K562 (cell line): ENCODE results near the gene NCOA3. TPM values are rescaled to one million over a fixed set of nuclear protein-coding genes. Genes with fewer than 3 reads are reported as not detected.

Source experiments
- ATF3 ChIP-seq, 2 experiments: fragments of 450-650 bp in 1 of 2; sonication (generic) in 1 of 2; formaldehyde crosslinking in 1 of 2; IDR thresholded peaks in 1 of 2; conservative IDR thresholded peaks in 1 of 2; 2 replicates each; pipeline versions ENCODE4 v1.6.1 to v1.8.1; 2016 to 2023; ENCODE audit warnings: mild to moderate bottlenecking in 2 of 2, moderate library complexity in 2 of 2, inconsistent platforms in 1 of 2, missing genetic modification reagents in 1 of 2
- ATF7 ChIP-seq: fragments of 450-650 bp; IDR thresholded peaks from 2 replicates; pipeline ENCODE4 v1.7.1; 2014; ENCODE audit warnings: mild to moderate bottlenecking, moderate library complexity
- CBFB ChIP-seq: sonication (generic); formaldehyde crosslinking; IDR thresholded peaks from 2 replicates; pipeline ENCODE4 v1.4.0; 2020; ENCODE audit warnings: mild to moderate bottlenecking, missing genetic modification reagents
- CBX5 ChIP-seq: IDR thresholded peaks from 2 replicates; pipeline ENCODE4 v1.6.1; 2014; ENCODE audit warnings: low read depth, borderline replicate concordance
- CEBPG ChIP-seq, 3 experiments: fragments of 200-800 bp in 1 of 3; sonication (Bioruptor generic) in 1 of 3; sonication (generic) in 1 of 3; formaldehyde crosslinking in 1 of 3; IDR thresholded peaks in 2 of 3; conservative IDR thresholded peaks in 1 of 3; 2 replicates each; pipeline versions ENCODE4 v1.6.1 to v1.8.0; 2016 to 2022; ENCODE audit warnings: missing compliant biosample characterization in 2 of 3, missing genetic modification characterization in 2 of 3, mild to moderate bottlenecking in 1 of 3, missing genetic modification reagents in 1 of 3
- CREM ChIP-seq: IDR thresholded peaks from 2 replicates; pipeline ENCODE4 v1.6.1; 2014; ENCODE audit warnings: antibody characterized with exemption, low read depth
- ETV6 ChIP-seq, 3 experiments: fragments of 150-350 bp in 1 of 3; sonication (generic) in 1 of 3; formaldehyde crosslinking in 1 of 3; IDR thresholded peaks; 2 replicates each; pipeline versions ENCODE4 v1.6.1 to v1.8.0; 2014 to 2022; ENCODE audit warnings: borderline replicate concordance in 2 of 3, low read depth in 2 of 3, antibody characterized with exemption in 1 of 3, low read length in 1 of 3, mild to moderate bottlenecking in 1 of 3, missing genetic modification reagents in 1 of 3
- FOXA1 ChIP-seq: fragments of 450-650 bp; IDR thresholded peaks from 2 replicates; pipeline ENCODE4 v1.6.1; 2016; ENCODE audit warnings: mild to moderate bottlenecking, borderline replicate concordance
- FOXK2 ChIP-seq, 2 experiments: fragments of 450-650 bp; IDR thresholded peaks in 1 of 2; conservative IDR thresholded peaks in 1 of 2; 2 replicates each; pipeline ENCODE4 v1.6.1; 2016; ENCODE audit warnings: low read depth in 2 of 2, mild to moderate bottlenecking in 1 of 2
- LCOR ChIP-seq: sonication (generic); formaldehyde crosslinking; IDR thresholded peaks from 2 replicates; pipeline ENCODE4 v1.8.0; 2022; ENCODE audit warnings: mild to moderate bottlenecking, missing genetic modification reagents
- MAFG ChIP-seq: fragments of 450-650 bp; conservative IDR thresholded peaks from 2 replicates; pipeline ENCODE4 v1.6.1; 2016; ENCODE audit warnings: missing genetic modification characterization, missing compliant biosample characterization
- MBD1 ChIP-seq: fragments of 250-450 bp; sonication (Bioruptor Pico); IDR thresholded peaks from 2 replicates; pipeline ENCODE4 v1.8.0; 2022; ENCODE audit warnings: inconsistent platforms
- MNT ChIP-seq, 2 experiments: fragments of 450-650 bp; conservative IDR thresholded peaks; 2 replicates each; pipeline ENCODE4 v1.6.1; 2017; ENCODE audit warnings: mild to moderate bottlenecking in 2 of 2, moderate library complexity in 2 of 2
- MYC ChIP-seq, 2 experiments: fragments of 250-450 bp in 1 of 2; sonication (Bioruptor Pico) in 1 of 2; IDR thresholded peaks; 2 replicates each; pipeline versions ENCODE4 v1.5.1 to v1.6.1; 2012 to 2021; ENCODE audit warnings: low read depth in 2 of 2, borderline replicate concordance in 1 of 2, improper control_type of control experiment in 1 of 2, low read length in 1 of 2, mild to moderate bottlenecking in 1 of 2, moderate library complexity in 1 of 2
- PRMT5 ChIP-seq: sonication (generic); formaldehyde crosslinking; IDR thresholded peaks from 2 replicates; pipeline ENCODE4 v1.5.0; 2020; ENCODE audit warnings: missing genetic modification reagents
- SP1 ChIP-seq: sonication (generic); formaldehyde crosslinking; IDR thresholded peaks from 2 replicates; pipeline ENCODE4 v1.8.1; 2022; ENCODE audit warnings: mild to moderate bottlenecking, missing genetic modification reagents
- SRF ChIP-seq, 2 experiments: fragments of 250-450, 450-650 bp in 1 of 2; sonication (Bioruptor Pico) in 1 of 2; sonication (generic) in 1 of 2; formaldehyde crosslinking; IDR thresholded peaks; 2 replicates each; pipeline versions ENCODE4 v1.5.0 to v1.5.1; 2020 to 2022; ENCODE audit warnings: mild to moderate bottlenecking in 1 of 2, missing genetic modification reagents in 1 of 2
- SUPT5H ChIP-seq: fragments of 450-650 bp; IDR thresholded peaks from 2 replicates; pipeline ENCODE4 v1.6.1; 2016
- THRA ChIP-seq: fragments of 450-650 bp; IDR thresholded peaks from 2 replicates; pipeline ENCODE4 v1.6.1; 2017; ENCODE audit warnings: mild to moderate bottlenecking, moderate library complexity
- ZFP1 ChIP-seq: fragments of 450-650 bp; formaldehyde crosslinking; IDR thresholded peaks from 2 replicates; pipeline ENCODE4 v1.4.0; 2020; ENCODE audit warnings: mild to moderate bottlenecking, mixed read lengths
- polyA plus RNA-seq, 8 experiments: library from polyadenylated mRNA; depleted of rRNA in 4 of 8; stranded (reverse) in 5 of 8; unstranded in 3 of 8; fragments of >200 nt; fragmentation: Nextera tagmentation in 2 of 8; fragmentation: Illumina TruSeq in 1 of 8; extraction: Ambion mirVana in 2 of 8; extraction: Trizol in 1 of 8; gene quantifications; 2 replicates each; pipeline versions ENCODE4 v1.2.1 to v1.2.3, GENCODE V29; 2011 to 2014; ENCODE audit warnings: inconsistent platforms in 1 of 8, missing spikeins in 1 of 8
- total RNA-seq, 7 experiments: library from RNA; depleted of rRNA in 6 of 7; stranded (reverse); fragments of >200 nt in 6 of 7; fragmentation: Illumina TruSeq in 2 of 7; extraction: Trizol in 2 of 7; gene quantifications; 2 replicates each; pipeline versions ENCODE4 v1.2.1 to v1.2.3, GENCODE V29; 2011 to 2021; ENCODE audit warnings: low replicate concordance in 1 of 7

NCOA3 gene
- total and polyA plus RNA-seq, 9 of the 15 experiments (the other 6 are each of a cell fraction or from before 2014, with no cell fraction given), result 3.2 to 24.3 (median 14.4) TPM

GRCh38 chr20:47606983-47607613 is 105.4 kb downstream of the NCOA3 start (continued):
- TF ChIP-seq MBD1 (CRISPR knock-in tag), result no peak
- no peak for TF ChIP-seq SP1 (CRISPR knock-in tag)
- peak; percentile 83 for TF ChIP-seq ATF7
- peak; percentile 76 for TF ChIP-seq CEBPG (CRISPR knock-in tag; IDR thresholded peaks at IDR 0.05)
- TF ChIP-seq CEBPG (tag; conservative IDR thresholded peaks at IDR 0.05 in 1 of 2, IDR thresholded peaks at IDR 0.05 in 1 of 2), result peak; percentile 86 to 96
- no peak for TF ChIP-seq SUPT5H
- no peak for TF ChIP-seq LCOR (CRISPR knock-in tag)
- TF ChIP-seq SRF (CRISPR knock-in tag; IDR thresholded peaks at IDR 0.05), result peak in 1 of 2 experiments; percentile 36; a peak in 1 of 4 replicates
- no peak for TF ChIP-seq MAFG (tag)
- peak; percentile 38; the same call in 1 of the 2 replicates for TF ChIP-seq MYC (IDR thresholded peaks at IDR 0.05; ENCODE audit: low read depth, low read length)
- no peak for TF ChIP-seq MYC (CRISPR knock-in tag; IDR thresholded peaks at IDR 0.05; ENCODE audit: borderline replicate concordance, low read depth)
- peak; percentile 88 to 91 for TF ChIP-seq FOXK2 (conservative IDR thresholded peaks at IDR 0.05 in 1 of 2, IDR thresholded peaks at IDR 0.05 in 1 of 2; ENCODE audit: low read depth in 2 of 2)
- peak; percentile 96 for TF ChIP-seq ATF3 (IDR thresholded peaks at IDR 0.05)
- TF ChIP-seq ATF3 (CRISPR knock-in tag; conservative IDR thresholded peaks at IDR 0.05), result no peak
- no peak for TF ChIP-seq THRA
- no peak for TF ChIP-seq CREM
- TF ChIP-seq ZFP1 (CRISPR knock-in tag), result no peak
- no peak for TF ChIP-seq CBX5
- TF ChIP-seq ETV6 (IDR thresholded peaks at IDR 0.05; ENCODE audit: borderline replicate concordance in 1 of 2, low read depth in 2 of 2, low read length in 1 of 2), result peak; percentile 76 to 86; a peak in 2 of 4 replicates
- no peak for TF ChIP-seq ETV6 (CRISPR knock-in tag; IDR thresholded peaks at IDR 0.05; ENCODE audit: borderline replicate concordance)
- TF ChIP-seq CBFB (CRISPR knock-in tag), result no peak
- TF ChIP-seq PRMT5 (CRISPR knock-in tag), result no peak
- TF ChIP-seq MNT (conservative IDR thresholded peaks at IDR 0.05), result peak in 1 of 2 experiments; percentile 28; a peak in 1 of 4 replicates
- TF ChIP-seq FOXA1, result no peak
